ENCODE data around the gene FRMD4A. TPM values are rescaled to one million over a fixed set of nuclear protein-coding genes. Genes with fewer than 3 reads are reported as not detected.

Gene FRMD4A
- total RNA-seq, 1 experiment from 2014 or later = 18.3 TPM

DNA sequence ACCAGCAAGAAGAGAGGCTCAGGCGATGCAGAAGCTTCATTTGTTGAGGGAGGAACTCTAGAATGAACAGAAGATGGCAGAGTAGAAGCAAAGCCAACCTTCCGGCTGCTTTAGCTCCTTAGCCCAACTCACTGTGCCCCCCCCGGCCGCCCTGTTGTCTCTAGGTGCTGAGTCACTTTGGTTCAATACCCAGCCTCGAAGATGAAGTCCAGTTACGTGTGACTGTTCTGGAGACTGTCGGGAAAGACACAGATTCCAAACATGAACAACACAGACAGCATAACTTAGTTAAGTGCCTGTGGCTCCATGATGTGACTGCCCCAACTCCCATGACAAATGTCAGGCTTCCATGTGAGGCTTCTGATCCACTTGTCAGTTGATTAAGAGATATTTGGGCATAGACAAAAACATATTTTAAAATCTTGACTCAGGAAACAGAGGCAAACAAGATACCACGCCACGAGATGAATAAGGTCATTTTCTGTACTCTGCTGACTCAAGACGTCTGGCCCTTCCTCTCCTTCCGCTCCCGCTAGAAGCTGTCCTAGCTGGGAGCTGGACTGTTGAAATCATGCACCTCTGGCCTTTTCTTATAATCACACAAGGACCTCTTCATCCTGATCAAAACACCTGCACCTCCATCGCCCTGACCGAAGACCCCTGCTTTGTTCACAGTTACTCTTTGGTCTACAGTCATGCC is 199.3 kb downstream of the FRMD4A start:
- TF ChIP-seq EZH2 (IDR thresholded peaks at IDR 0.05; ENCODE audit: low read depth) = no peak
- TF ChIP-seq, protein P1, sequence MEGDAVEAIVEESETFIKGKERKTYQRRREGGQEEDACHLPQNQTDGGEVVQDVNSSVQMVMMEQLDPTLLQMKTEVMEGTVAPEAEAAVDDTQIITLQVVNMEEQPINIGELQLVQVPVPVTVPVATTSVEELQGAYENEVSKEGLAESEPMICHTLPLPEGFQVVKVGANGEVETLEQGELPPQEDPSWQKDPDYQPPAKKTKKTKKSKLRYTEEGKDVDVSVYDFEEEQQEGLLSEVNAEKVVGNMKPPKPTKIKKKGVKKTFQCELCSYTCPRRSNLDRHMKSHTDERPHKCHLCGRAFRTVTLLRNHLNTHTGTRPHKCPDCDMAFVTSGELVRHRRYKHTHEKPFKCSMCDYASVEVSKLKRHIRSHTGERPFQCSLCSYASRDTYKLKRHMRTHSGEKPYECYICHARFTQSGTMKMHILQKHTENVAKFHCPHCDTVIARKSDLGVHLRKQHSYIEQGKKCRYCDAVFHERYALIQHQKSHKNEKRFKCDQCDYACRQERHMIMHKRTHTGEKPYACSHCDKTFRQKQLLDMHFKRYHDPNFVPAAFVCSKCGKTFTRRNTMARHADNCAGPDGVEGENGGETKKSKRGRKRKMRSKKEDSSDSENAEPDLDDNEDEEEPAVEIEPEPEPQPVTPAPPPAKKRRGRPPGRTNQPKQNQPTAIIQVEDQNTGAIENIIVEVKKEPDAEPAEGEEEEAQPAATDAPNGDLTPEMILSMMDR (conservative IDR thresholded peaks at IDR 0.05) = no peak
- DNase-seq = no peak
- BruUV-seq (replicated peaks) = no TSS peak
- Histone ChIP-seq H3K4me3 (no peak overlapping the region), H3F3A (ENCODE audit: insufficient read depth, low read depth) (peaks cover 5% of the 10 kb centered on the region), H3K36me3 (ENCODE audit: low read depth) (no peaks in the 10 kb centered on the region), H3K4me2 (no peak overlapping the region), H3K27me3 (ENCODE audit: insufficient read depth, low read depth) (no peaks in the 10 kb centered on the region), H2AFZ (no peak overlapping the region), H3K4me1 (replicated peaks; ENCODE audit: insufficient read depth) (no peaks in the 10 kb centered on the region), H3K79me2 (ENCODE audit: low read depth) (no peaks in the 10 kb centered on the region), H4K20me1 (ENCODE audit: insufficient read depth) (no peaks in the 10 kb centered on the region), H3K9me3 (ENCODE audit: insufficient read depth, low read depth) (peaks cover 7% of the 10 kb centered on the region; the same call in 1 of the 2 replicates), H3K27ac (no peak overlapping the region), H3K9me2 (ENCODE audit: insufficient read depth) (no peaks in the 10 kb centered on the region)
- ChIA-PET POLR2A (ENCODE audit: unreplicated experiment) (no interaction called here), CTCF (interaction anchor here (0.6 kb wide), 1 partner anchor 76 kb away, joined by 3 read pairs; no protein-coding TSS in a partner anchor)
- intact Hi-C loops (cut with micrococcal nuclease; ENCODE audit: unreplicated experiment) = no loop called here

DNA sequence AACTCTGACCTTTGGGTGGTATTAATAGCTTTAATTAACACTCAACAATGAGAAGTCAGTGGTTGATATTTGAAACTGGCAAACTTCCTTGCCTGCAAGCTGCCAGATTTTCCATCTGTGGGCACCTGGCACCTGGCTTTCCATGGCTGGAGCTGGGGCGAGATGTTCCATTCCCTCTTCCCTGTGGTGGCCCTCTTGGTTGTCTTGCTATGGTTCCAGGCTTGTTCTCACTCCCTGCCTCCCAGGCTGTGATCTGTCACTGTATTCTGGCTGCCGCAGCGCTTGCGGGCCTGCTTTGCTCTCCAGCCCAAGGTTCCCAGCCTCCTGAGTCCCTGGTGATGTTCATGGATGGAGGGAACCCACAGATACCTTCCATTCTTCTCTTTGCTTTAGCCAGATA is 201.0 kb downstream of the FRMD4A start:
- ChIA-PET POLR2A (ENCODE audit: unreplicated experiment) (no interaction called here), CTCF (no interaction called here)
- TF ChIP-seq, protein P1 (conservative IDR thresholded peaks at IDR 0.05) = no peak
- no peak for TF ChIP-seq EZH2 (IDR thresholded peaks at IDR 0.05; ENCODE audit: low read depth)
- Histone ChIP-seq H3K36me3 (ENCODE audit: low read depth) (no peaks in the 10 kb centered on the region), H4K20me1 (ENCODE audit: insufficient read depth) (no peaks in the 10 kb centered on the region), H3K4me2 (no peak overlapping the region), H3K79me2 (ENCODE audit: low read depth) (no peaks in the 10 kb centered on the region), H3K4me3 (no peak overlapping the region), H3K9me3 (ENCODE audit: insufficient read depth, low read depth) (peaks cover 7% of the 10 kb centered on the region; the same call in 1 of the 2 replicates), H2AFZ (no peak overlapping the region), H3K27me3 (ENCODE audit: insufficient read depth, low read depth) (no peaks in the 10 kb centered on the region), H3K4me1 (replicated peaks; ENCODE audit: insufficient read depth) (no peaks in the 10 kb centered on the region), H3K27ac (no peak overlapping the region), H3K9me2 (ENCODE audit: insufficient read depth) (no peaks in the 10 kb centered on the region), H3F3A (ENCODE audit: insufficient read depth, low read depth) (peaks cover 8% of the 10 kb centered on the region)
- DNase-seq = no peak
- intact Hi-C loops (cut with micrococcal nuclease; ENCODE audit: unreplicated experiment) = no loop called here
- BruUV-seq (replicated peaks) = no TSS peak

DNA sequence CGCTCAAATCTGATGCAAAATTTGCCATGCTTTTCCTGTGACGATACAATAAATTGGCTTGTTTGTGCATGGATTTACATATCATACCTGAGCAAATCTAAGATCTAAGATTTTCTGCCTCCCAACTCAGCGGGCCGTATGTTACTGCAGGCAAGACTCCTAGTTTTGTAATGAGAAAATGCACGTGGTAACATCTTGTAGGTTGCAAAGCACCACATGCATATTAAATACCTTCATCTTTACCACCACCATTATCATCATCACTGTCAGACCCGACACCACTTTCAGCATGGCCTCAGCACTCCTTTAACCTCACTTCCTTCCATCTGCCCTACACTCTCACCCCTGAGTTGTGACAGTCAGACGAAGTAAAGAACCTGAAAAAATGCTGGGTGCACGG is 202.2 kb downstream of the FRMD4A start:
- TF ChIP-seq, protein P1 (conservative IDR thresholded peaks at IDR 0.05) = no peak
- no peak for TF ChIP-seq EZH2 (IDR thresholded peaks at IDR 0.05; ENCODE audit: low read depth)
- POLR2A ChIA-PET (ENCODE audit: unreplicated experiment) = no interaction called here
- BruUV-seq (replicated peaks) = no TSS peak

More for the DNA sequence above, 202.2 kb downstream of the FRMD4A start:
- Histone ChIP-seq H3K79me2 (ENCODE audit: low read depth) (no peaks in the 10 kb centered on the region), H3K4me3 (no peak overlapping the region), H3K9me2 (ENCODE audit: insufficient read depth) (no peaks in the 10 kb centered on the region), H3F3A (ENCODE audit: insufficient read depth, low read depth) (peaks cover 8% of the 10 kb centered on the region), H3K4me1 (replicated peaks; ENCODE audit: insufficient read depth) (no peaks in the 10 kb centered on the region), H3K27ac (no peak overlapping the region), H3K9me3 (ENCODE audit: insufficient read depth, low read depth) (0 out of 2 replicates have a peak, but pooled peaks cover 7% of the 10 kb centered on the region), H4K20me1 (ENCODE audit: insufficient read depth) (no peaks in the 10 kb centered on the region), H2AFZ (no peak overlapping the region), H3K36me3 (ENCODE audit: low read depth) (no peaks in the 10 kb centered on the region), H3K27me3 (ENCODE audit: insufficient read depth, low read depth) (no peaks in the 10 kb centered on the region), H3K4me2 (no peak overlapping the region)
- intact Hi-C loops (cut with micrococcal nuclease; ENCODE audit: unreplicated experiment) = no loop called here
- CTCF ChIA-PET = no interaction called here
- no peak for DNase-seq
